Rectal smooth muscle tissue (tissue), 1 donor: ENCODE measurements around the gene TSPAN18.

Source experiments
- H3K27ac ChIP-seq: one replicate; pipeline ENCODE4 v1.7.0; 2013; ENCODE audit warnings: low read depth, low read length, inconsistent platforms
- H3K27me3 ChIP-seq: one replicate; pipeline ENCODE4 v1.7.0; 2013; ENCODE audit warnings: low read length; ENCODE audit not compliant: control insufficient read depth, insufficient read depth
- H3K36me3 ChIP-seq: one replicate; pipeline ENCODE4 v1.7.0; 2013; ENCODE audit warnings: low read length; ENCODE audit not compliant: control insufficient read depth, insufficient read depth
- H3K4me1 ChIP-seq: one replicate; pipeline ENCODE4 v1.7.0; 2013; ENCODE audit warnings: low read length; ENCODE audit not compliant: control insufficient read depth, insufficient read depth
- H3K4me3 ChIP-seq: one replicate; pipeline ENCODE4 v1.7.0; 2013; ENCODE audit warnings: low read length
- H3K9ac ChIP-seq: one replicate; pipeline ENCODE4 v1.7.0; 2013; ENCODE audit warnings: low read length

Gene TSPAN18

DNA sequence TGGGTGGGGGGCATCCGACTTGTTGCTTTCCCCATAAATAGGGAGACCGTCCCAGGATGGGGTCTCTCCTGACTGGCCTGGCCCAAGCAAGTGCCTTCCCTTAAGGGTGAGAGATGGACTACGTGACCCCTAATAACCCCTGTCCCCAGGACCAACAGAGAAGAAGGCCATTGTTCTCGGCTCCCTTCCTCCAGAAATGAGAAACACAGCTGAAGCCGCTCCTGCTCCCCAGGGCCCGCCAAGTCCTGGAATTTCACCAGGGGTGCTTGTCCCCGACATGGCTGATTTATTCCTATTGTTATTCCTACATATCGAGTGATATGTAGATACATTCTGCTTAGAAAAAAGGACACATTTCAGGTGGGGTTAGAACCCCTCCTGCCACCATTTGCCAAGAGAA lies 123.2 kb downstream of the TSPAN18 start:
- no peak overlapping the region for H3K27ac ChIP-seq
- H3K4me3 ChIP-seq: no peak overlapping the region
- no peak overlapping the region for H3K9ac ChIP-seq
- no peaks in the 10 kb centered on the region for H3K27me3 ChIP-seq
- H3K36me3 ChIP-seq: no peaks in the 10 kb centered on the region
- peaks cover 6% of the 10 kb centered on the region for H3K4me1 ChIP-seq

DNA sequence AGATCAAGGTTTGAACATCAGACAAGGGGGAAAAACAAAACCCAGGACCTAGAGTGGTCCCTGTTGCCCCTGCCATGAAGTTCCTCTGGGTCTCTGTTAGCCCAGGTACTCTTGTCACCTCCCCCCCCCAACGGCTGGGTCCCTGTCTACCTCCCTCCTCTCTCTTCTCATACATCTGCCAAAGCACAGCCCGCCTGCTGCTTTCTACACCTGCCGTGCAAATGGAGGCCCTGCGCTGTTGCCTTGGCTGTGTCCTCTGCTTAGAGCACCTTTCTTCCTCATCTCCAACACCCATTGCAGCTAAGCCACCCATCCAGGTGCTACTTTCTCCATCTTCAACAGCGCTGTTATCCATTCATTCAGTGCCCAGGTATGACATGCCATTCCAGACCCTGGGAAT lies 124.7 kb downstream of the TSPAN18 start:
- no peak overlapping the region for H3K9ac ChIP-seq
- H3K27ac ChIP-seq: no peak overlapping the region
- no peak overlapping the region for H3K4me3 ChIP-seq
- H3K36me3 ChIP-seq: no peaks in the 10 kb centered on the region
- H3K4me1 ChIP-seq: peaks cover 6% of the 10 kb centered on the region
- H3K27me3 ChIP-seq: no peaks in the 10 kb centered on the region

DNA sequence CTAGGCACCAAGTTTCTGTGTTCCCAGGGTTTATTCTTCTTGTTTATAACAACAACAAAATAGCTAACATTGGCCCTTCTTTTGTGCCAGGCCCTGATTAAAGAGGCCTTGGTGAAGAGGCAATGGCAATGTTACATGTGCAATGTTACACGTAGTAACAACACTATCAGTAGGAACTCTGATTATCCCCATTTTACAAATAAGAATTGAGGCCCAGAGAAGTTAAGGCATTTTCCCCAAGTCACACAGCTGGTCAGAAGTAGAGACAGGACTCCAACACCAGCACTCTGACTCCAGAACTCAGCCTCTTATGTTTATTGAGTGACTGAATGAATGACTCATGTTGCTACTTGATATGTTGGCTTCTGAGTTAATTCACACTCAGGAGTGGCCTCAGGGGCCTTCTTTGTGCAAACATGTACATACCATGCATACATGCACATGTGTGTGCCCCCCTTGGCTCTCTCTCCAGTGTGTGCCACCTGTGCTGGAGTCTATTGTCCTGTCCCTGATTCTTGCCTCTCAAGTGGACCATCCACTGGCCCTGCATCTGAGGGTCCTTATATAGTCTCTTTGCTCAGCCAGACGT lies 125.5 kb downstream of the TSPAN18 start:
- Histone ChIP-seq H3K36me3 (no peaks in the 10 kb centered on the region), H3K27me3 (no peaks in the 10 kb centered on the region), H3K9ac (no peak overlapping the region), H3K4me1 (peaks cover 6% of the 10 kb centered on the region), H3K4me3 (no peak overlapping the region), H3K27ac (no peak overlapping the region)

DNA sequence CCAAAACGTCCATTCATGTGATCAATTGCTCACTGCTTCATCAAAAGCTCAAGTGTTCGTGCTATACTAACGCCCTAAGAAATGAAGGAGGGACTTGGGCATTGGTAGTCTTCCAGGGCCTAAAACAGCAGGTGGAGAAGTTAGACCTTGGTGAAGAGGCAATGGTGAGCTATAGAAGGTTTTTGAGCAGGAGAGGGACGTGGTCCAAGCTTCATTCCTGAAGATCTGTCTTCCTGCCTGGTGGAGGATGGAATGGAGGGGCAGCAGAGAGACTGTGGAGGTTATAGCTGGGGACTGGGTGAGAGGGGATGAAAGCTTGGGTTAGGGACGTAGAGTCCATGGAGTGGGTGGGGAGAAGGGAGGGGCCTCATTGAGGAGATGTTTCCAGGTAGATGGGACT lies 126.2 kb downstream of the TSPAN18 start:
- H3K4me1 ChIP-seq: peaks cover 6% of the 10 kb centered on the region
- H3K27ac ChIP-seq: peak overlapping the region; percentile 19
- no peaks in the 10 kb centered on the region for H3K36me3 ChIP-seq
- no peaks in the 10 kb centered on the region for H3K27me3 ChIP-seq
- no peak overlapping the region for H3K9ac ChIP-seq
- H3K4me3 ChIP-seq: no peak overlapping the region

DNA sequence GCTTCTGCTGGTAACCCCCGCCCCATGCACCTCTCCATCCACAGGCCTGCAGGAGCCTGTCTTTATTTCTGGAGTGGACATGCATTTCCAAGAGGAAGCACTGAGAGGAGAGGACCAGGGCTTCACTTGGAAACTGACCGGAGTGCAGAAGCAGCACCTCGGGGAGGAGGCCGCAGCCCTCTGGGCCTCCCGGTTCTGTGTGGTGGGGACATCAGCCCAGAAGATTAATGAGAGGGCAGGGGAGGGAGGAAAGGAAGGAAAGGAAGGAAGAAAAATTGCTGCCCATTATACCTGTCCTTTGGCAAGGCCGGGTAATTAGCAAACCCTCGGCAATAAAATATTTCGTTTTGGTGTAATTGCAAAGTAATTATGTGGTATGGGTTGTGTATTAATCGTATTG lies 126.9 kb downstream of the TSPAN18 start:
- H3K36me3 ChIP-seq: no peaks in the 10 kb centered on the region
- peaks cover 6% of the 10 kb centered on the region for H3K4me1 ChIP-seq
- H3K9ac ChIP-seq: no peak overlapping the region
- no peak overlapping the region for H3K4me3 ChIP-seq
- peak overlapping the region; percentile 51 for H3K27ac ChIP-seq
- no peaks in the 10 kb centered on the region for H3K27me3 ChIP-seq

DNA sequence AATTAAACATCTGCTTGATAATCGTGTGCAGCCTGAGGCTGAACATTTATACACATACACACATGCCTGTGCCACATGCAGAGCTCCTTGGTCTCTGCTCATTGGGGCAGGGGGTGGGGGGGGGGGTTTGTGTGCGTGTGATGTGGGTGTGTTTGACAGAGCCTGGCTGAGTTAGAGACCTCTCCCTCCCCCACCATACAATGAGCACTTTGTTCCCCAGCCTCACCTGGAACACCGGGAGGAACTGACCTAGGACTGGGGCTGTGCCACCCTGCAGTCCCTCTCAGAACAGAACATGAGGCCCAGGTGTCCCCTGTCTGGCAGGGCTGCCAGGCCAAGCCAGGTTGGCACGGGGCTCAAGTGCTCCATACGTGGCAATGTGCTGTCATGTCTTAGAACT lies 127.3 kb downstream of the TSPAN18 start:
- H3K27me3 ChIP-seq: no peaks in the 10 kb centered on the region
- H3K4me3 ChIP-seq: no peak overlapping the region
- peak overlapping the region; percentile 51 for H3K27ac ChIP-seq
- peaks cover 6% of the 10 kb centered on the region for H3K4me1 ChIP-seq
- H3K9ac ChIP-seq: no peak overlapping the region
- no peaks in the 10 kb centered on the region for H3K36me3 ChIP-seq

DNA sequence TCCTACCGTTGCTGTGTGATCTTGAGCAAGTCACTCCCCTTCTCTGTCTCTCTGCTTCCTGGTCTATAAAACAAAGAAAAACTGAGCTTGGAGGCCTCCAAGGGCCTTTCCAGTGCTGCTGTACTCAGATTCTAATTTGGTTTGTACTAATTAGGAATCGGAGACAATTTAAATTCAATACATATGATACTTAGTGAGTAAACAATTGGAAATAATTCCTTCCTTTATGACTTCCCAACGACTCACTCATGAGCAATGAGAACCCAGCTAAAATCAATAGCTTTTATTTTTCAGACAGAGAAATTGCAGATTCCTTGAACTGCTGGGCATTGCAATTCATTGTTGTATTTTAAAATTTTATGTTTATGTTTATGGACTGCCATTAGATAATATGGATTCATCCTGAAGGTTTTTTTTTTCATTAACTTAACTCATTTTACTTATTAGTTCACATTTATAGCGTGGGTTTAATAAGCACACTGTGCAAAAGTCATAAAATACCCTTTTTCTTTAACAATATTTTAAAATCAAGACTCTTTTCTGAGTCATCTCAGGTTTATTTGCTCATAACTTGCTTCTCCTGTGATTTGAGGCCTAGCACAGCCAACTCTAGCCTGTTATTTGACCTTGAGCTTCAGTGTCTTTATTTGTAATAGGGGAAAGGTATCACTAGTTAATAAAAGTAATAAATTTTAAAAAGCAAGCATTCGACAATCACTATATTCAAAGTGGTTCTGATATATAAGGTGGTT lies 128.2 kb downstream of the TSPAN18 start:
- Histone ChIP-seq H3K27me3 (no peaks in the 10 kb centered on the region), H3K4me3 (no peak overlapping the region), H3K9ac (no peak overlapping the region), H3K4me1 (peaks cover 6% of the 10 kb centered on the region), H3K36me3 (no peaks in the 10 kb centered on the region), H3K27ac (peak overlapping the region; percentile 51)

DNA sequence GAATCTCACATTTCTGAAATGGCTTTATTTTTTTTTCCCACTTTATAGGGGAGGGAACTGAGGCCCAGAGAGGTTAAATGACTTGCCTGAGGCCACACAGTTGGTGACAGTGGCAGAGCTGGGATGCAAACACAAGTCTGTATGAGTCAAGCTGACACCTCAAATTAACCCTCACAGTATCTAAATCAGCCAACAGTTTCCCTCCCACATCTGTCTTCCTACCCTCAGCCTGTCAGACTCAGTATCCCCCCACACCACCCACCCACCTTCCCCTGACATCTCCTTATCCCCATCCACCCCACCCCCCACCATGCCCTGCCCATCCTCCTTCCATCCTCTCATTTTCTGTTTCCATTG lies 128.7 kb downstream of the TSPAN18 start:
- Histone ChIP-seq H3K27me3 (no peaks in the 10 kb centered on the region), H3K9ac (no peak overlapping the region), H3K4me3 (no peak overlapping the region), H3K4me1 (peaks cover 6% of the 10 kb centered on the region), H3K36me3 (no peaks in the 10 kb centered on the region), H3K27ac (no peak overlapping the region)

DNA sequence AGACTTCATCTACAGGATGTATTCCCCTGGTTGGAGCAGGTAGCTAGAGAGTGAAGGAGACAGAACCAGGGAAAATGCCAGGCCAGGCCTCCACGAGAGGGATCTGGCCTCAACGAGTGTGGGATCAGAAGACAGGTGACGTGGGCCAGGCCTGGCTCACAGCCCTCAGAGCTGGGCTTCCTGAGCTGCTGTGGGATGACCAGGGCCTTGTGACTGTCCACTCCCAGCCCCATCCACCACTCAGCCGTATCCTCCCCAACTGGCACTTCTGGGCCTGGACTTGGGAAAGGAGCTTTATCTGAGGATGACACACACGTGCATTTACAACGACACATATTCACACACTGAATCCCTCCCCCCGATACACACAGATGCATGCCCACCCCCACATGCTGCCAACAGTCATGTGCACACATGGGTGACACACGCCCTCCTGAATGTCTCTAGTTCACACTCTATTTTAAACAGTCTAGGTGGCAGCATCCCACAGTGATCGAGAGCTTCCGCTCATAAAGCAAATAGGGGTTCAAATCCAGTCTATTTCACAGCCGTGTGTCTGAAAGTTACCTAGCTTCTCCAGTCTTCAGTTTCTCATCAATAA lies 130.8 kb downstream of the TSPAN18 start:
- no peaks in the 10 kb centered on the region for H3K27me3 ChIP-seq
- H3K4me1 ChIP-seq: peaks cover 17% of the 10 kb centered on the region
- H3K36me3 ChIP-seq: no peaks in the 10 kb centered on the region
- no peak overlapping the region for H3K9ac ChIP-seq
- H3K27ac ChIP-seq: peak overlapping the region; percentile 31
- H3K4me3 ChIP-seq: no peak overlapping the region

DNA sequence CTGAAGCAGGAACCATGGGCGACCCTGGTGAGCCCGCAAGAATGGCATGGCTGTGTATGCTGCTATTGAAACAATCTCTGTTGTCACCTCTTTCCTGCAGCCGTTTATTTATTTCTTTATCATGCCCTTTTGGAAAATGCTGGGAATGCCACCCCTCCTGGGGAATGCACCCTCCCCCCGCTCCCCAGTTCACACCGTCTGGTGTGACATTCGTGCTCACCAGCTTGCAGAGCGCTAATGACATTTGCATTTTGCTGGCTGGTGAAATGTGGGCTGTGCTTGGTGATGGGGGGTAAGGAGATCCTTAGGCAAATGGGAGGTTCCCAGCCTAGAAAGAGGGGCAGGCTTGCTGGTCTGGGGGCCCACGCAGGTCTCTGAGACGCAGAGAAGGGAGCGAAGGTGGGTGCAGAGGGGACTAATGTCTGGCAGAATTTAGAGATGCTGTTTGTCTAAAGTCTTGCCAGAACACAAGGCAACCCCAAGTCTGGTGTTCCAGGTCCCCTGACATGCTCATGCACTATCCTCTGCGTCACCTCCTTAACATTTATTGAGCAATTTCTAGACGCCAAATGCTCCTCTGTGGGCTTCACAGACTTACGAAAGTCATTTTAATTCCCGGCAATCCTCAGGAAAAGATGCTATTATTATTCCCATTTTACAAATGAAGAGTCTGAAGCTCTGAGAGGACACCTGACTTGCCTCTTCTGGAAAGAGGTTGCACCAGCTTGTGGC lies 132.2 kb downstream of the TSPAN18 start:
- no peaks in the 10 kb centered on the region for H3K27me3 ChIP-seq
- no peak overlapping the region for H3K4me3 ChIP-seq
- peak overlapping the region; percentile 35 for H3K27ac ChIP-seq
- no peak overlapping the region for H3K9ac ChIP-seq
- H3K36me3 ChIP-seq: no peaks in the 10 kb centered on the region
- H3K4me1 ChIP-seq: peaks cover 23% of the 10 kb centered on the region

DNA sequence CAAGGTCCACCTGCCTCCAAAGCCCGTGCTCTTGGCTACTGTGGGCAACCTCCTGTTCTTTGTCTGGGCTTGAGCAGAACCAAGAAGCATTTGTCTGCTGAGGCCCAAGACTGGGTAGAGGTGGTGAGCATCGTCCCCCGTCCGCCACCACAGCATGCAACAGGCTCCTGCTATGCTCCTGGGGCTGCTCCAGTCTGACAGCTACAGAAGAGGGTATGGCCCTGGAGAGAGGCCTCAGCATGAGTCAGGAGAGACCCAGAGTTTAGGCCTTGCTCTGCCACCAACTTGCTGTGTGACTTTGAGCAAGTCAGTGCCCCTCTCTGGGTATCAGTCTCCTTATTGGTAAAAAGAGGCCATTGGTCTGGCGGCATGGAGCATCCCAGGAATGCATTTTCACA lies 132.8 kb downstream of the TSPAN18 start:
- H3K4me1 ChIP-seq: peaks cover 20% of the 10 kb centered on the region
- no peak overlapping the region for H3K4me3 ChIP-seq
- H3K27me3 ChIP-seq: no peaks in the 10 kb centered on the region
- H3K9ac ChIP-seq: no peak overlapping the region
- H3K36me3 ChIP-seq: no peaks in the 10 kb centered on the region
- peak overlapping the region; percentile 18 for H3K27ac ChIP-seq

DNA sequence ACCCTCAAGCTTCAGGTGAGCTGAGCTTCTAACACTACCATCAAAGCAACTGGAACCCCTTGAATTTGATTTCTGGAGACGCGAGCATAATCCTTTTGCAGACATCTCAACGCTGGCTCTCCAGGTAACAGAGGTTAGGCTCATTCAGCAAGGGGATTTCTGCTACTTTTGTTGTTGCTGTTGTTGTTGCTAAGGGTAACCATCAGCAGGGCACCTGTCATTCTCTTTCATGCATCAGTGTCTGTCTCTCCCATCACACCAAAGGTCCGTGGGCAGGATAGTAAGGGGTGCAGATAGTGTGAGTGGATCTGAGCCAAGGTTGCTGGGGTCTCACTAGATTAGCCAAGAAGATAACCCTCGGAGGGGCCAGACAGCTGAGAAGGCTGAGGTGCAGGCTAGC lies 133.6 kb downstream of the TSPAN18 start:
- Histone ChIP-seq H3K27me3 (no peaks in the 10 kb centered on the region), H3K4me3 (no peak overlapping the region), H3K4me1 (peaks cover 18% of the 10 kb centered on the region), H3K9ac (no peak overlapping the region), H3K36me3 (no peaks in the 10 kb centered on the region), H3K27ac (peak overlapping the region; percentile 64)
